ENCODE results near the gene STXBP2. TPM values are rescaled to one million over a fixed set of nuclear protein-coding genes. Genes with fewer than 3 reads are reported as not detected.

STXBP2 gene
- polyA plus RNA-seq, 3 donors: 61.3 to 86.4 (median 75.4) TPM

DNA sequence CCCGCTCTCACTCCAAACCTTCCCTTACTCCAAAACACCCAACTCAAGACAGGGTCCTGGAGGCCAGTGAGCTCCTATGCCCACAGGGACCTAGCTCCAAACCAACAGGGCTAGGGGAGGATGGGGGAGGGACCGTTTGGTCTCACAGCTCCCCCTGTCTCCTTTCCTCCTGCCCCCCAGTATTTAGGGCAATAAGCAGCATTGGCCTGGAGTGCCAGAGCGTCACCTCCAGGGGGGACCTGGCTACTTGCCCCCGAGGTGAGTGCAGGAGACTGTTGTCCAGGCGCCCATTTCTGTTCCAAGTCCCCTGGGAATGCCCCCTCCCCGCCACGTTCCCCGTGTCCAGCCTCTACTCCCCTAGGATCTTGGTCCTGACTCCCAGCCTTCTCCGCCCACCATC is 32.7 kb downstream of the STXBP2 start:
- no peak for DNase-seq (ENCODE audit: extremely low read depth in 1 of 11, low read depth in 9 of 11, low spot score in 4 of 11)

DNA sequence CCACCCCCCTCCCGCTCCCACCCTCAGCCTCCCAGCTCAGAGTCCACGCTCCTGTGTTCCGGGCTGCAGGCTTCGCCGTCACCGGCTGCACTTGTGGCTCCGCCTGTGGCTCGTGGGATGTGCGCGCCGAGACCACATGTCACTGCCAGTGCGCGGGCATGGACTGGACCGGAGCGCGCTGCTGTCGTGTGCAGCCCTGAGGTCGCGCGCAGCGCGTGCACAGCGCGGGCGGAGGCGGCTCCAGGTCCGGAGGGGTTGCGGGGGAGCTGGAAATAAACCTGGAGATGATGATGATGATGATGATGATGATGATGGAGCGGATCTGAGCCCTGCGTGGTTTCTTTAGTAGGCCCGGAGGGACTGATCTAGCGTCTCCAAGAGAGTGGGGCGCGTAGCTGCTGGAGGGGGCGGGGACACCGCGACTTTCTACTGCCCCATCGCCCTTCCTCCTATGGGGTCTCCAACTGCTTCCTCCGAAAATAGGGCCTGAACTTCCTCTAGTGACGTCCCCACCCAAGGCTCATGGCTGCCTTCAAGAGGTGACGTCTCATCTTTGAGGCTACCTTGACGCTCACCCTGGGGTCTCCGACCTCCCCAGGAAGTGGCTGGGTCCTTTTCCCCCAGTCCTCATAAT is 33.4 kb downstream of the STXBP2 start:
- DNase-seq (ENCODE audit: extremely low read depth in 1 of 11, low read depth in 9 of 11, low spot score in 4 of 11): peak in 1 of 11 donors; percentile 45

DNA sequence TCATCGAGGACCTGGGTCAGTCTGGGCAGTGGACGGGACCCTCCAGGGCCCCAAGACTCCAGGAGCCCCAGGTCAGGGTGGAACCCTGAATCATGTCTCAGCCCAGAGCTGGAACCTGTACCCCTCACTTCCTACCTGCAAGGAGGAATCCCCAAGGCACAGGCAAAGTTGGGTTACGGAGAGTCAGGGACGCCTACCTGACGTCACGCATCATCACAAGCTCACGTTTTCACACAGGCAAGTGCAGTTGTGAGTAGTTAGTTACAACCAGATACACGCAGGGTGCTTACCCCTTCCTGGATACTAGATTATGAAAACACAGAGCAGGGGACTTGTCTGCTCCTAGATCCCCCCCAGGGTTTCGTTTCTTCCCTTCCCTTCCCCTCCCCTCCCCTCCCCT is 33.9 kb downstream of the STXBP2 start:
- DNase-seq (ENCODE audit: extremely low read depth in 1 of 11, low read depth in 9 of 11, low spot score in 4 of 11): no peak

DNA sequence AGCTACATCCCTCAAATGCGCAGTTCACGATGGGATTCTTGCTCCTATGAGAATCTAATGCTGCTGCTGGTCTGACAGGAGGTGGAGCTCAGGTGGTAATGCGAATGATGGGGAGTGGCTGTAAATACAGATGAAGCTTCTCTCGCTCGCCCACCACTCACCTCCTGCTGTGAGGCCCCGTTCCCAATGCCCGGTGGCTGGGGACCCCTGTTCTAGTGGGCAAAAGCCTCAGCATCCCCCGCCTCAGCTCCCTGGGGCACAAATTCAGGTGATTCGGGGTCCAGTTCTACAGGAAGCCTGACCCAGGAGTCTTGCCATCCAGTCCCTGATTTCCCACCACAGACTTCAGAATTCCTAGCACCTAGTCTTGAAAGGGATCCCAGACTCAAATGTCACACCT is 35.6 kb downstream of the STXBP2 start:
- no peak for DNase-seq (ENCODE audit: extremely low read depth in 1 of 11, low read depth in 9 of 11, low spot score in 4 of 11)

DNA sequence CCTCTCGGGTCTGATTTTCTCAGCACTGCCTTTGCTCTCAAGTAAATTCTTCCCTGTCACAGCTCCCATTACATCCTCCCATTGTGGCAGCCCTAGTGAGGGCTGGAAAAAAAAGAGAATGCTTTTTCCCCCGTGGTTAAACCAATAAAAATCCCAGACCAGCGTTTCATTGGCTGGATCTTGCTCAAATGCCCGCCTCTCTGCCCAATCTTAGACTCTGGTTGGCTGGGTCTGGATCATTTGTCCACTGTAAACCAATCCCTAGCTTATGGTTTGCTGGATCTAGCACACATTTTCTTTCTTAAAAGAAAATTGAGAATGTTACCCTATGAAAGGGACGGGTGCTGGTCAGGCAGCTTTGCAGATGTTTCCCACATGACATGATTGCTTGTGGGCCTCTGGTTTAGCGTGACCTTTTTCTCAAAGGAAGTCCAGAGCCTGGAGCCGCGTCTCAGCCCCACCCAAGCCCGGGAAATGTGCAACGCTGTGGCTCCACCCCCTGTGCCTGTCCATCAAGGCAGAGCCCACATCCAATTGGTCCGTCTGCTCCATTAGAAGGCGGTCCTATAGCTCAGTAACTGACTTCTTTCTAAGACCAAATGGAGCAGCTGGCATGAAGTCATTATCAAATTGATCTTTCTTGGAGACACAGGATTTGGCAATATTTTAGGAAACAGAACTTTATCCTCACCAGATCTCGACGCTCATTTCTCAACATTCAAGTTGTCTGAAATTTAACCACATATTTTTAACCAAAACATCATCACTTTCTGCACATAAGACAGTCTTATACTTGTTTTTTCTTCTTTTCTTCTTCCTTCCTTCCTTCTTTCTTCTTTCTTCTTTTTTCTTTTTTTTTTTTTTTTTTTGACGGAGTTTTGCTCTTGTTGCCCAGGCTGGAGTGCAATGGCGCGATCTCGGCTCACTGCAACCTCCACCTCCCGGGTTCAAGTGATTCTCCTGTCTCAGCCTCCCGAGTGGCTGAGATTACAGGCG is 37.4 kb downstream of the STXBP2 start:
- DNase-seq (ENCODE audit: extremely low read depth in 1 of 11, low read depth in 9 of 11, low spot score in 4 of 11): peak in 1 of 11 donors; percentile 19

DNA sequence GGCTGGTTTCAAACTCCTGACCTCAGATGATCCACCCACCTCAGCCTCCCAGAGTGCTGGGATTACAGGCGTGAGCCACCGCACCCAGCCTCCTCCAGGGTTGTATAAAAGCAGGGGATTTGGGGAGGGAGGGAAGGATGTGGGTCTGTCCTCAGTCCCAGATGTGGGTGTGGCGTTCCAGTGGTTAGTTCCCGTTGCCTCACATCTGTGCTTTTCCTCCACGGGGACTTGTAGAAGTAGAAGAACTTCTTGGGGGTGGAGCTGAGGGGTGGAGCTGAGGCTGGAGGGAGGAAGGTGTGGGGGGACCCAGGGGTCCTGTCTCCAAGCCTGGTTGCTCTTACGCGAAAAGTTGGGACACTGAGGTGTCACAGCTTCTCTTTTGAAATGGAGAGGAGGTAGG is 39.5 kb downstream of the STXBP2 start:
- DNase-seq (ENCODE audit: extremely low read depth in 1 of 11, low read depth in 9 of 11, low spot score in 4 of 11): no peak

DNA sequence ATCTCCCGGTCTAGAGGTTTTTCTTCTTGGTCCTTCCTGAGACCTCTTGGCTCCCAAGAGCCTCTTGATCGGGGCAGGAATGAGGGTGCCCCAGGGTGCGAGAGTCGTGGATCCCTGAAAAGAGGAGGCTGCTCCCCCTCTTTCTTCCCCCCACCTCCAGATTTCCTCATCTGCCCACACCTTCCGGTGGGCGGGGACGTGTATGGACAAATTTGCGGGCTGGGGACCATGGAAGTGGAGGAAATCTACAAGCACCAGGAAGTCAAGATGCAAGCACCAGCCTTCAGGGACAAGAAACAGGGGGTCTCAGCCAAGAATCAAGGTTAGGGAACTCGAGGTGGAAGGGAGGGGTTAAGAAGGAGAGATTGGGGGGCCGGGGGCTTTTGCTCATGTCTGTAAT is 39.9 kb downstream of the STXBP2 start, which contains the start of gene MCEMP1:
Gene MCEMP1 (plus strand): TSS at position 237 of the 400 bp plus-strand sequence. CDS start 31 bp downstream, at position 268.
- DNase-seq (ENCODE audit: extremely low read depth in 1 of 11, low read depth in 9 of 11, low spot score in 4 of 11): no peak

DNA sequence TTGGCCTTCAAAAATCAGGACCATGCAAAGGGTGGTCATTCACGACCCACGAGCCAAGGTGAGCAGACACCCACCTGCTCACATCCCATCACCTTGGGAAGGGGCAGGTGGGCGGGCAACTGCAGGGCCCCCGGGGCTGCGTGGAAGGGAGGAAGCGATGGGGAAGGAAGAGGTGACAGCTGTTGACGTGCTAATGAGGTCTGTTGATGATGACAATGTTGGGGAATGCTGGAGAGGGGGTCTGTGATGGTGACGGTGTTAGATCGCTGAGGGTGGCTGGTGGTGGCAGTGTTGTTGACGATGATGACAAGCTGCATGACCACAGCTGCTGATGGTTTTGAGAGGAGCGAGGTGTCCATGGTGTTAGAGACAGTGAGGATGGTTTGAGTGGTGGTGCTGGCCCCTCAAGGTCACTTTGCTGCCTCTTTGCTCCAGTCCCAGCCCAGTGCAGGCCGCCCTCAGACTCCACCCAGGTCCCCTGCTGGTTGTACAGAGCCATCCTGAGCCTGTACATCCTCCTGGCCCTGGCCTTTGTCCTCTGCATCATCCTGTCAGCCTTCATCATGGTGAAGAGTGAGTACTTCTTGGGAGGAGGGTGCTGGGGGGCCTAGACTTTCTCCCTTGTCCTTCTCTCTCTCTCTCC is 40.9 kb downstream of the STXBP2 start:
- no peak for DNase-seq (ENCODE audit: extremely low read depth in 1 of 11, low read depth in 9 of 11, low spot score in 4 of 11)

DNA sequence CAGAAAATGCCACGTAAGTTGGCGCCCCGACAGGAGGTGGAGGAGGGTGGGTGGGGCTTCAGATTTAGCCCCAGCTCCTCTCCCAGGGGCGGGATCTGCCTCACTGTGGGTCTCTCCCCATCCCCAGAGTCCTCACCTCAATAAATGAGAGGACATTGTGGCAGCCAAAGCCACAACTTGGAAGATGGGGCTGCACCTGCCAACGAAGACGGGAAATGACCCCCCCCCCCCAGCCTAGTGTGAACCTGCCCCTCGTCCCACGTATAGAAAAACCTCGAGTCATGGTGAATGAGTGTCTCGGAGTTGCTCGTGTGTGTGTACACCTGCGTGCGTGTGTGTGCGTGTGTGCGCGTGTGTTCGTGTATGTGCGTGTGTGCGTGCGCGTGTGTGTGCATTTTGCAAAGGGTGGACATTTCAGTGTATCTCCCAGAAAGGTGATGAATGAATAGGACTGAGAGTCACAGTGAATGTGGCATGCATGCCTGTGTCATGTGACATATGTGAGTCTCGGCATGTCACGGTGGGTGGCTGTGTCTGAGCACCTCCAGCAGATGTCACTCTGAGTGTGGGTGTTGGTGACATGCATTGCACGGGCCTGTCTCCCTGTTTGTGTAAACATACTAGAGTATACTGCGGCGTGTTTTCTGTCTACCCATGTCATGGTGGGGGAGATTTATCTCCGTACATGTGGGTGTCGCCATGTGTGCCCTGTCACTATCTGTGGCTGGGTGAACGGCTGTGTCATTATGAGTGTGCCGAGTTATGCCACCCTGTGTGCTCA is 42.3 kb downstream of the STXBP2 start:
- DNase-seq (ENCODE audit: extremely low read depth in 1 of 11, low read depth in 9 of 11, low spot score in 4 of 11): no peak

DNA sequence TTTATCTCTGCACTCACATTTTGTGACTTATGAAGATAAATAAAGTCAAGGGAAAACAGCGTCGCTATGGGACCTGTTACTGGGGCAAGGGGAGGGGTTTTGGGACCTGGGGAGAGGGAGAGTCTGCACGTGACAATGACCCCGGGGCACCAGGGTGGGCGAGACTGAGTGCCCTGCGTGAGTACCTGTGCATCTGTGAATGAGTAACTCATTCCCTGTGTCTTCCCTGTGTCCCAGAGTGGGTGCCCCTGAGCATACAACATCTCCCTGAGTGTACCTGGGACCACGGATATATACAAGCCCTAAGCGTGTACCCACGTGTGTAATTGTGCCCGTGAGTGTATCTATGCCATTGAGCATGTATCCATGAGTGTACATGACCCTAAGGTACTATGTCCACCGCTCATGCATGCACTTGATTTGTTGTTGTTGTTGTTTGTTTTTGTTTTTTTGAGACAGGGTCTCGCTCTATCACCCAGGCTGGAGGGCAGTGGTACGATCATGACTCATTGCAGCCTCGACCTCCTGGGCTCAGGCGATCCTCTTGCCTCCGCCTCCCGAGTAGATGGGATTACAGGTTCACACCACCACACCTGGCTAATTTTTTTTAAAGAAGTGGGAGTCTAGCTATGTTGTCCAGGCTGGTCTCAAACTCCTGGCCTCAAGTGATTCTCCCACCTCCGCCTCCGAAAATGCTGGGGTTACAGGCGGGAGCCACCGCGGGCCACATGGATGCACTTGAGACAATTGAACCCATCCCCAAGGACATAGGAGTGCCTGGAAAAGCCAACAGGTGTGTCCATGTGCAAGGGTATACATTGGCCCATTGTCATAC is 43.1 kb downstream of the STXBP2 start:
- no peak for DNase-seq (ENCODE audit: extremely low read depth in 1 of 11, low read depth in 9 of 11, low spot score in 4 of 11)

DNA sequence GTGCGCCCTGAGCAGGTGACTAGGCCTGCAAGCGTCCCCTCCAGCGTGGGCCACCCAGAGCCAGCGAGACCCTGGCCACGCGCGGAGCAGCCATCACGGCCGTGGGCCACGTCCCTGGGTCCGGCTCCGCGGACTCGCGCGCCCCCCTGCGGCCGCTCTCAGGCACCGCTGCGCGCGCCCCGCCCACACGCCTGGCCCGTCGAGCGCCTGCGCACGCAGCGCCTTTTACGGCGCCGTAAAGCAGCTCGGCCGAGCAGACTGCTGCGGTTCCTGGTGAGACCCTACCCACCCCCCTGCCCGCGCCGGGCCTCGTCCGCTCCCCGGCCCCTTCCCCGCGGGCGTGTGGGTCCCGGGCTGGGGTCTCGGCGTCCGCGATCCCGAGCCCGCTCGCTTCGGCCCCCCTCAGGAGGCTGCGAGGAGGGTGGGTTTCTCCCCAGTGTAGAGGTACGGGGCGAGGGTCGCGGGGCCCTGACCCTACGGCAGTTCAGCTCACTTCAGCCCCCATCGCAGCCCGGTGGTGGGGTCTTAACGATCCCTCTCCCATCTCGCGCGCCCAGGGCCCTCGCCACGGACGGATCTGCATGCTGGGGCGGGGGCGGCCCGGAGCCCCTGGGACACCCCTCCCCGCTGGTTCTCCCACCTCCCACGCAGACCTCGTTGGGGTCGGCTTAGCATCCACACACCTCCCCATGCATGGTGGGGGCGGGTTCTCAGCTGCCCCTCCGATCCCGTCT is 43.9 kb downstream of the STXBP2 start, which contains the start of gene TRAPPC5:
Gene TRAPPC5 (plus strand): TSS at position 228 of the 734 bp plus-strand sequence. CDS start 1,421 bp downstream, outside the sequence.
- DNase-seq (ENCODE audit: extremely low read depth in 1 of 11, low read depth in 9 of 11, low spot score in 4 of 11): peak; percentile 69 to 87 (median 81)

DNA sequence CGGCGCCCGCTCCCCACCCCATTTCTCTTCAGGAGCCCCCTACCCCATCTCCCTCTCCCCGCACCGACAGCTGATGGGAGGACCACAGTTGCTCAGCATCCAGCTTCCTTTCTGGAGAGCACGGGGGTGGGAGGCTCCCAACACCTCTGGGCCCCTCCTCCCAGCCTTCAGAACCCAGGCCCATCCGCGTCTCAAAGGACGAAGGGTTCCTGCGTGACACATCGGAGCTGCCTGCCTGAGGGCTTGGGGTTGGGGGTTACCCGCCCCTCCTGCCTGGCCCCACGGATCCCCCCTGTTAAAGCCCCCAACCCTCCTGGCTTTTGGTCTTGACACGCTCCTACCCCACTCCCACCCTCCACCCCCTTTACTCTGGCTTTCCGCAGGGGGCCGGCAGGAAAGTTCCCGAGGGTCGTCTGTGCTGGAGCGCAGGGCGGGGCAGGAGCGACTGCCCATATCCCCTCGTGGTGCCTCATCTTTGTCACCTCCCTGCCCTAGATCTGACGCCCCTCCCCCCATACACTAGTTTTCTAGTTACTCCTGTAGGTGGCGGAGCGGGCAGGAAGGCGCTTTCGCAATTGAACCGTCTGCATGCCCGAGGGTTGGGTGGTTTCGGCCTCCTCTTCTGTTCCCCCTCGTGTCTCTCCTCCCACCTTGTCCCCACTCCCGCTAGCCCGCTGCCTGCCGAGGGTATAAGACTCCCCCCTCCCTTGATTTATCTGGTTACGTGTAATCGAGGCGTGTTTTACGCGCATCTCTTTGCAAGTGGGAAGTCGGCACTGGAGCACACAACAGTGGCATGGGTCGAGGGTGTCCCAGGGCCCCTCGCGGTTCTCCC is 44.6 kb downstream of the STXBP2 start:
- peak in 7 of 11 donors; percentile 55 to 77 (median 74) for DNase-seq (ENCODE audit: extremely low read depth in 1 of 11, low read depth in 9 of 11, low spot score in 4 of 11)

DNA sequence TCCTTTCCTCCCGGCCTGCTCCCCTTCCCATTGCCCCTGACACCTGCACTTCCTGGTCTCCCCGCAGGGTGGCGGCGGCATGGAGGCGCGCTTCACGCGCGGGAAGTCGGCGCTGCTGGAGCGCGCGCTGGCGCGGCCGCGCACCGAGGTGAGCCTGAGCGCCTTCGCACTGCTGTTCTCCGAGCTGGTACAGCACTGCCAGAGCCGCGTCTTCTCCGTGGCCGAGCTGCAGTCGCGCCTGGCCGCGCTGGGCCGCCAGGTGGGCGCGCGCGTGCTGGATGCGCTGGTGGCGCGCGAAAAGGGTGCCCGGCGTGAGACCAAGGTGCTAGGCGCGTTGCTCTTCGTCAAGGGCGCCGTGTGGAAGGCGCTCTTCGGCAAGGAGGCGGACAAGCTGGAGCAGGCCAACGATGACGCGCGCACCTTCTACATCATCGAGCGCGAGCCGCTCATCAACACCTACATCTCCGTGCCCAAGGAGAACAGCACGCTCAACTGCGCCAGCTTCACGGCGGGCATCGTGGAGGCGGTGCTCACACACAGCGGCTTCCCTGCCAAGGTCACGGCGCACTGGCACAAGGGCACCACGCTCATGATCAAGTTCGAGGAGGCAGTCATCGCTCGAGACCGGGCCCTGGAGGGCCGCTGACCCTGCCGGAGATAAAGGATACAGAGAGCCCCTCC is 45.4 kb downstream of the STXBP2 start:
- peak in 1 of 11 donors; percentile 24 for DNase-seq (ENCODE audit: extremely low read depth in 1 of 11, low read depth in 9 of 11, low spot score in 4 of 11)

DNA sequence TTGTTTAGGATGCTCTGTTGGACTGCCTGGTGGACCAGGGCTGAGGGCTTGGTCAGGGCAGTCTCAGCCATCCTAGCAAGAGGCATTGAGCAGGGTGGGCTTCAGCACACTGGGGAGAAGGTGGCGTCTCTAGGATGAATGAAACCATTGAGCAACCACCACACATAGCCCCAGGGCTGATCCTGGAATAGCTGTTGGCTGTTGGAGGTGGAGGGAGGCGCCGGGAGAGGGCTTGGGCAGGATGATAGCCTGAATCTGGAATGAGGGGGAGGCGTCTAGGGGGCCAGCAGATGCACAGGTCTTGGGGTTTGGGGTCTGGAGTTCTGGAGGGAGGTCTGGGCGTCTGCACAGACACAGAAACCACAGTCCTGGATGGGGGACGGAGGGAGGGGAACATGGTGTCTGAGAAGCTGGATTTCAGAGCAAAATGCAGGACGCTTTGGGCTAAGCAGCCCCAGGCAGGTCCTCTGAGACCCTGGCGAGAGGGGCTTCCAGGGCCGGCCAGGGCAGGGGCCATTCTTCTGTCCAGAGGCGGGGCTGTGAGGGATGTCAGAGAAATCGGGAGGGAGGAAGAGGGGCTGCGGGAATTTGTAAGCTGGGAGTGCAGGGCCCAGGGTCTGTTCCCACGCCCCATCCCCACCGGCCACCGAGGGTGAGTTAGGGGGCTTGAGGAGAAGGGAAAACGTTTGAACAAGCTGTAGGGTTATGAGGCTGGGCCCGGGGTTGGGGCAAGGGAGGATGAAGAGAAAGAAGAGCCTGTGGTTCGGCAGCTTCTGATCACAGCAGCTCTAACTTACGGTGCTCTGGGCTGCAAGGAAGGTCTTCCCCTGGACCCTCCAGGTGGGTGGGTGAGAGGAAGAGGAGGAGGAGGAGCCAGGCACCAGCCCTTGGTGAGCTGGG is 48.9 kb downstream of the STXBP2 start:
- no peak for DNase-seq (ENCODE audit: extremely low read depth in 1 of 11, low read depth in 9 of 11, low spot score in 4 of 11)

DNA sequence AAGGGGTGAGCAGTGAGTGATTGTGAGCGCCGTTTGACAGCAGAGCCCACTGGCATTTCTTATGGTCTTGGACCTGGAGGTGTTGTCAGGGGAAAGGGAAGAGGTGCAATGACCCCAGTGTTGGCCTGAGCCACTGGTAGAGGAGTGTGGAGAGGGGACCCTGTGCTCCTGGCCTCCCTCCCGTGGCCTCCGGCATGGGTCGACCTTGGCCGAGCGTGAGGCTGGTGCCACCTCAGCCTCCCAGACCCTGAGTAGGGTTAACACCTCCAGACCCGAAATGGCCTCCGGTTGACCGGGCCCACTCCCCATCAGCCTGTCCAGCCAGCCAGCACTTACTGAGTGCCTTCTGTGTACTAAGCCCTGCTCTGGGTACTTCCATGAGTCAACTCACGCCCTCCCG is 50.3 kb downstream of the STXBP2 start:
- DNase-seq (ENCODE audit: extremely low read depth in 1 of 11, low read depth in 9 of 11, low spot score in 4 of 11): no peak

Data from renal cortex interstitium (tissue), 11 donors.